IMR-90 (cell line): Measurements from ENCODE around the gene HOXB7.

Source experiments
- RFX5 ChIP-seq: IDR thresholded peaks from 2 replicates; pipeline ENCODE4 v1.8.0; 2012; ENCODE audit warnings: low read depth, mild to moderate bottlenecking, low read length, moderate library complexity
- TF ChIP-seq, protein P1 (sequence below): conservative IDR thresholded peaks from 2 replicates; pipeline ENCODE4 v1.5.1; 2012; ENCODE audit warnings: mild to moderate bottlenecking, low read depth, low read length, improper control_type of control experiment

DNA sequence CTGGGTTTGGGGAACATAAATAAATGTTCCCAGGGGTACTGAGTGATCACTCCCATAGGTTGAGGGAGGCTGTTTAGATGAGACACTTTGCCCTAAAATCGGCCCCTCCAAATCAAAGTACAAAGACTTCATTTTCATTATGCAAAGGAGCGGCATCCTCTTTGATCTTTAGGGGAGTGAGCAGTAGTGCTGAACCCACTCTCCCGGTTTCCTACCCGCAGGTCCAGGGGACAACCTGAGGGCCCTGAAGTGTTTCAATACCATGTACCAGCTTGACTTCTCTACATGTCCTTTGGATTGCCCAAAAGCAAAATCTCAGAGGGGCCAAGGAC is 9.6 kb downstream of the HOXB7 start:
- TF ChIP-seq, protein P1, sequence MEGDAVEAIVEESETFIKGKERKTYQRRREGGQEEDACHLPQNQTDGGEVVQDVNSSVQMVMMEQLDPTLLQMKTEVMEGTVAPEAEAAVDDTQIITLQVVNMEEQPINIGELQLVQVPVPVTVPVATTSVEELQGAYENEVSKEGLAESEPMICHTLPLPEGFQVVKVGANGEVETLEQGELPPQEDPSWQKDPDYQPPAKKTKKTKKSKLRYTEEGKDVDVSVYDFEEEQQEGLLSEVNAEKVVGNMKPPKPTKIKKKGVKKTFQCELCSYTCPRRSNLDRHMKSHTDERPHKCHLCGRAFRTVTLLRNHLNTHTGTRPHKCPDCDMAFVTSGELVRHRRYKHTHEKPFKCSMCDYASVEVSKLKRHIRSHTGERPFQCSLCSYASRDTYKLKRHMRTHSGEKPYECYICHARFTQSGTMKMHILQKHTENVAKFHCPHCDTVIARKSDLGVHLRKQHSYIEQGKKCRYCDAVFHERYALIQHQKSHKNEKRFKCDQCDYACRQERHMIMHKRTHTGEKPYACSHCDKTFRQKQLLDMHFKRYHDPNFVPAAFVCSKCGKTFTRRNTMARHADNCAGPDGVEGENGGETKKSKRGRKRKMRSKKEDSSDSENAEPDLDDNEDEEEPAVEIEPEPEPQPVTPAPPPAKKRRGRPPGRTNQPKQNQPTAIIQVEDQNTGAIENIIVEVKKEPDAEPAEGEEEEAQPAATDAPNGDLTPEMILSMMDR = no peak
- TF ChIP-seq RFX5 = no peak
